ENCODE results near the gene SORCS2.

- TF ChIP-seq POLR2A (IDR thresholded peaks at IDR 0.05) (no peak), CTCF (IDR thresholded peaks at IDR 0.05) (no peak)
Measured at GRCh38 chr4:7422151-7422897, 230.0 kb downstream of the SORCS2 start.

All from right lobe of liver (tissue), 4 donors.